Measurements from ENCODE around the gene SRF. TPM values are rescaled to one million over a fixed set of nuclear protein-coding genes. Genes with fewer than 3 reads are reported as not detected.

The SRF gene
- total RNA-seq, 1 experiment from 2014 or later, result 31.3 TPM

- BruUV-seq (replicated peaks), result no TSS peak
- H3K4me3 Mint-ChIP-seq (ENCODE audit: unreplicated experiment), result no peak overlapping the region
- H3K4me1 Mint-ChIP-seq (ENCODE audit: low read depth, unreplicated experiment), result no peaks in the 10 kb centered on the region
- POLR2A ChIA-PET, result no interaction called here
- intact Hi-C loops (cut with micrococcal nuclease; ENCODE audit: unreplicated experiment), result no loop called here
- no peaks in the 10 kb centered on the region for H3K9me3 Mint-ChIP-seq (ENCODE audit: unreplicated experiment)
- H3K27me3 Mint-ChIP-seq (ENCODE audit: insufficient read depth, unreplicated experiment), result no peaks in the 10 kb centered on the region
- TF ChIP-seq, protein P1, sequence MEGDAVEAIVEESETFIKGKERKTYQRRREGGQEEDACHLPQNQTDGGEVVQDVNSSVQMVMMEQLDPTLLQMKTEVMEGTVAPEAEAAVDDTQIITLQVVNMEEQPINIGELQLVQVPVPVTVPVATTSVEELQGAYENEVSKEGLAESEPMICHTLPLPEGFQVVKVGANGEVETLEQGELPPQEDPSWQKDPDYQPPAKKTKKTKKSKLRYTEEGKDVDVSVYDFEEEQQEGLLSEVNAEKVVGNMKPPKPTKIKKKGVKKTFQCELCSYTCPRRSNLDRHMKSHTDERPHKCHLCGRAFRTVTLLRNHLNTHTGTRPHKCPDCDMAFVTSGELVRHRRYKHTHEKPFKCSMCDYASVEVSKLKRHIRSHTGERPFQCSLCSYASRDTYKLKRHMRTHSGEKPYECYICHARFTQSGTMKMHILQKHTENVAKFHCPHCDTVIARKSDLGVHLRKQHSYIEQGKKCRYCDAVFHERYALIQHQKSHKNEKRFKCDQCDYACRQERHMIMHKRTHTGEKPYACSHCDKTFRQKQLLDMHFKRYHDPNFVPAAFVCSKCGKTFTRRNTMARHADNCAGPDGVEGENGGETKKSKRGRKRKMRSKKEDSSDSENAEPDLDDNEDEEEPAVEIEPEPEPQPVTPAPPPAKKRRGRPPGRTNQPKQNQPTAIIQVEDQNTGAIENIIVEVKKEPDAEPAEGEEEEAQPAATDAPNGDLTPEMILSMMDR (IDR thresholded peaks at IDR 0.05; ENCODE audit: insufficient read depth in 1 of 2, low read depth in 1 of 2, low read length in 1 of 2, severe bottlenecking in 1 of 2, unreplicated experiment in 1 of 2), result no peak
- CTCF ChIA-PET, result interaction anchor here (0.7 kb wide), 1 partner anchor 30 kb away, joined by 3 read pairs; no protein-coding TSS in a partner anchor
- no peak for DNase-seq
- peaks cover 16% of the 10 kb centered on the region for H3K36me3 Mint-ChIP-seq (ENCODE audit: insufficient read depth, unreplicated experiment)
- H3K4me1 ChIP-seq, result no peaks in the 10 kb centered on the region
- no peak overlapping the region for H3K4me3 ChIP-seq (ENCODE audit: low read depth, low read length)
- no peak overlapping the region for H3K27ac Mint-ChIP-seq (ENCODE audit: unreplicated experiment)
- peaks cover 2% of the 10 kb centered on the region; the same call in 1 of the 2 replicates for H3K36me3 ChIP-seq (ENCODE audit: control insufficient read depth, insufficient read depth, low read length)
- no peaks in the 10 kb centered on the region for H3K27me3 ChIP-seq (replicated peaks; ENCODE audit: control insufficient read depth, insufficient read depth, low read length)
- H3K9me3 ChIP-seq, result no peaks in the 10 kb centered on the region
These were observed 43.9 kb upstream of the SRF start for GRCh38 chr6:43127180-43127579.

- no peak for DNase-seq
- no peaks in the 10 kb centered on the region for H3K9me3 Mint-ChIP-seq (ENCODE audit: unreplicated experiment)
- TF ChIP-seq, protein P1 (IDR thresholded peaks at IDR 0.05; ENCODE audit: insufficient read depth in 1 of 2, low read depth in 1 of 2, low read length in 1 of 2, severe bottlenecking in 1 of 2, unreplicated experiment in 1 of 2), result no peak
- Histone ChIP-seq H3K4me3 (ENCODE audit: low read depth, low read length) (no peak overlapping the region), H3K36me3 (ENCODE audit: control insufficient read depth, insufficient read depth, low read length) (peaks cover 2% of the 10 kb centered on the region; the same call in 1 of the 2 replicates), H3K4me1 (no peaks in the 10 kb centered on the region), H3K9me3 (no peaks in the 10 kb centered on the region), H3K27me3 (replicated peaks; ENCODE audit: control insufficient read depth, insufficient read depth, low read length) (no peaks in the 10 kb centered on the region)
- intact Hi-C loops (cut with micrococcal nuclease; ENCODE audit: unreplicated experiment), result no loop called here
- BruUV-seq (replicated peaks), result no TSS peak
- H3K36me3 Mint-ChIP-seq (ENCODE audit: insufficient read depth, unreplicated experiment), result peaks cover 23% of the 10 kb centered on the region
- ChIA-PET POLR2A (no interaction called here), CTCF (interaction anchor here (0.7 kb wide), 1 partner anchor 31 kb away, joined by 3 read pairs; no protein-coding TSS in a partner anchor)
- no peaks in the 10 kb centered on the region for H3K4me1 Mint-ChIP-seq (ENCODE audit: low read depth, unreplicated experiment)
- H3K27me3 Mint-ChIP-seq (ENCODE audit: insufficient read depth, unreplicated experiment), result no peaks in the 10 kb centered on the region
- no peak overlapping the region for H3K27ac Mint-ChIP-seq (ENCODE audit: unreplicated experiment)
- no peak overlapping the region for H3K4me3 Mint-ChIP-seq (ENCODE audit: unreplicated experiment)
These were observed 43.2 kb upstream of the SRF start for GRCh38 chr6:43127877-43128276.

DNA sequence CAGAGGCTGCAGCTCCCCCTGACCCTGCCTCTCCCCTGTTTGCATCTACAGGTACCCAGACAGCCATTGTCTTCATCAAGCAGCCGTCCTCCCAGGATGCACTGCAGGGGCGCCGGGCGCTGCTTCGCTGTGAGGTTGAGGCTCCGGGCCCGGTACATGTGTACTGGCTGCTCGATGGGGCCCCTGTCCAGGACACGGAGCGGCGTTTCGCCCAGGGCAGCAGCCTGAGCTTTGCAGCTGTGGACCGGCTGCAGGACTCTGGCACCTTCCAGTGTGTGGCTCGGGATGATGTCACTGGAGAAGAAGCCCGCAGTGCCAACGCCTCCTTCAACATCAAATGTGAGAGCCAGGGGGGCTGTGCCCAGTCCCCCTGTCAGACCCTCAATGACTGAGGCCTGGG lies 42.1 kb upstream of the SRF start:
- H3K27me3 Mint-ChIP-seq (ENCODE audit: insufficient read depth, unreplicated experiment), result no peaks in the 10 kb centered on the region
- CTCF ChIA-PET, result no interaction called here
- intact Hi-C loops (cut with micrococcal nuclease; ENCODE audit: unreplicated experiment), result no loop called here
- H3K4me1 Mint-ChIP-seq (ENCODE audit: low read depth, unreplicated experiment), result no peaks in the 10 kb centered on the region
- Histone ChIP-seq H3K4me1 (no peaks in the 10 kb centered on the region), H3K4me3 (ENCODE audit: low read depth, low read length) (no peak overlapping the region), H3K27me3 (replicated peaks; ENCODE audit: control insufficient read depth, insufficient read depth, low read length) (no peaks in the 10 kb centered on the region), H3K9me3 (no peaks in the 10 kb centered on the region), H3K36me3 (ENCODE audit: control insufficient read depth, insufficient read depth, low read length) (peaks cover 2% of the 10 kb centered on the region; the same call in 1 of the 2 replicates)
- TF ChIP-seq, protein P1 (IDR thresholded peaks at IDR 0.05; ENCODE audit: insufficient read depth in 1 of 2, low read depth in 1 of 2, low read length in 1 of 2, severe bottlenecking in 1 of 2, unreplicated experiment in 1 of 2), result no peak
- POLR2A ChIA-PET, result no interaction called here
- DNase-seq, result no peak
- no TSS peak for BruUV-seq (replicated peaks)
- H3K36me3 Mint-ChIP-seq (ENCODE audit: insufficient read depth, unreplicated experiment), result peaks cover 25% of the 10 kb centered on the region
- no peak overlapping the region for H3K4me3 Mint-ChIP-seq (ENCODE audit: unreplicated experiment)
- no peaks in the 10 kb centered on the region for H3K9me3 Mint-ChIP-seq (ENCODE audit: unreplicated experiment)
- H3K27ac Mint-ChIP-seq (ENCODE audit: unreplicated experiment), result no peak overlapping the region

Measured in Caco-2 (cell line).